SU-DHL-6 (cell line): Measurements from ENCODE around the gene KCNJ8.

Source experiments
- CTCF ChIP-seq: fragments of 200-600 bp; sonication (generic); IDR thresholded peaks from one replicate; pipeline ENCODE4 v1.5.1; 2017; ENCODE audit warnings: antibody characterized with exemption, mild to moderate bottlenecking, low read length, moderate library complexity; ENCODE audit not compliant: insufficient read depth, poor library complexity, severe bottlenecking
- EZH2phosphoT487 ChIP-seq: fragments of 200-600 bp; sonication (generic), shearing (Covaris generic); conservative IDR thresholded peaks from 2 replicates; pipeline ENCODE4 v1.6.1; 2018; ENCODE audit warnings: mild to moderate bottlenecking, antibody characterized with exemption, low read length, moderate library complexity, mixed read lengths

- TF ChIP-seq CTCF (no peak), EZH2phosphoT487 (no peak)
Observed at GRCh38 chr12:21786041-21786531, 11.6 kb upstream of the KCNJ8 start.
